ENCODE measurements around the gene RAB9A.

DNA sequence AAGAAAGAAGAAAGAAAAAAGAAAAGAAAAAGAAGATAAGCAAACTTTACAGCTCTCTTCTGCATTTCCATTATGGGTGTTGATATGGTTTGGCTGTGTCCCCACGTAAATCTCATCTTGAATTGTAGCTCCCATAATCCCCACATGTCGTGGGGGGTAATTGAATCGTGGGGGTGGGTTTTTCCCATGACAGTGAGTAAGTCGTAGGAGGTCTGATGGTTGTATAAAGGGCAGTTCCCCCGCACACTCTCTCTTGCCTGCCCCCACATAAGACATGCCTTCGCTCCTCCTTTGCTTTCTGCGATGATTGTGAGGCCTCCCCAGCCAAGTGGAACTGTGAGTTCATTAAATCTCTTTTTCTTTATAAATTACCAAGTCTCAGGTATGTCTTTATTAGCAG lies 7.3 kb upstream of the RAB9A start:
- TF ChIP-seq, protein P1, sequence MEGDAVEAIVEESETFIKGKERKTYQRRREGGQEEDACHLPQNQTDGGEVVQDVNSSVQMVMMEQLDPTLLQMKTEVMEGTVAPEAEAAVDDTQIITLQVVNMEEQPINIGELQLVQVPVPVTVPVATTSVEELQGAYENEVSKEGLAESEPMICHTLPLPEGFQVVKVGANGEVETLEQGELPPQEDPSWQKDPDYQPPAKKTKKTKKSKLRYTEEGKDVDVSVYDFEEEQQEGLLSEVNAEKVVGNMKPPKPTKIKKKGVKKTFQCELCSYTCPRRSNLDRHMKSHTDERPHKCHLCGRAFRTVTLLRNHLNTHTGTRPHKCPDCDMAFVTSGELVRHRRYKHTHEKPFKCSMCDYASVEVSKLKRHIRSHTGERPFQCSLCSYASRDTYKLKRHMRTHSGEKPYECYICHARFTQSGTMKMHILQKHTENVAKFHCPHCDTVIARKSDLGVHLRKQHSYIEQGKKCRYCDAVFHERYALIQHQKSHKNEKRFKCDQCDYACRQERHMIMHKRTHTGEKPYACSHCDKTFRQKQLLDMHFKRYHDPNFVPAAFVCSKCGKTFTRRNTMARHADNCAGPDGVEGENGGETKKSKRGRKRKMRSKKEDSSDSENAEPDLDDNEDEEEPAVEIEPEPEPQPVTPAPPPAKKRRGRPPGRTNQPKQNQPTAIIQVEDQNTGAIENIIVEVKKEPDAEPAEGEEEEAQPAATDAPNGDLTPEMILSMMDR (conservative IDR thresholded peaks at IDR 0.05 in 1 of 2, IDR thresholded peaks at IDR 0.05 in 1 of 2; ENCODE audit: extremely low read depth in 1 of 2, insufficient read depth in 1 of 2, low read depth in 1 of 2, low read length in 2 of 2), result no peak
- no peak for TF ChIP-seq EZH2 (IDR thresholded peaks at IDR 0.05; ENCODE audit: borderline replicate concordance, low read length)

Data from mammary epithelial cell (primary cell).